Mesenchymal stem cell (in vitro differentiated cells and primary cell): ENCODE measurements around the gene PRICKLE2.

Experiments used
- DNase-seq: peaks from one replicate; pipeline ENCODE4 v3.0.0-alpha.2; 2013
- H2AFZ ChIP-seq: one replicate; pipeline ENCODE4 v1.6.1; 2013; ENCODE audit warnings: low read depth, mild to moderate bottlenecking, control low read depth, inconsistent platforms, low read length, moderate library complexity
- H2AK5ac ChIP-seq: 2 replicates; pipeline ENCODE4 v1.6.1; 2013; ENCODE audit warnings: low read length, moderate library complexity, mild to moderate bottlenecking, inconsistent platforms; ENCODE audit not compliant: severe bottlenecking
- H2BK120ac ChIP-seq: one replicate; pipeline ENCODE4 v1.6.1; 2013; ENCODE audit warnings: low read depth, mild to moderate bottlenecking, inconsistent platforms, low read length, moderate library complexity
- H2BK12ac ChIP-seq, 2 experiments: one replicate each; pipeline ENCODE4 v1.6.1; 2013; ENCODE audit warnings: inconsistent platforms in 2 of 2, low read length in 2 of 2, mild to moderate bottlenecking in 2 of 2, moderate library complexity in 2 of 2, control low read depth in 1 of 2
- H2BK15ac ChIP-seq: one replicate; pipeline ENCODE4 v1.6.1; 2013; ENCODE audit warnings: mild to moderate bottlenecking, low read depth, inconsistent platforms; ENCODE audit not compliant: poor library complexity, severe bottlenecking
- H2BK5ac ChIP-seq: 2 replicates; pipeline ENCODE4 v1.6.1; 2013; ENCODE audit warnings: low read depth, mild to moderate bottlenecking, low read length, control low read depth, inconsistent platforms; ENCODE audit not compliant: poor library complexity, severe bottlenecking
- H3K14ac ChIP-seq, 2 experiments: one replicate each; pipeline ENCODE4 v1.6.1; 2013; ENCODE audit warnings: inconsistent platforms in 2 of 2, low read length in 2 of 2, control low read depth in 1 of 2, mild to moderate bottlenecking in 1 of 2, moderate library complexity in 1 of 2
- H3K18ac ChIP-seq, 2 experiments: one replicate each; pipeline ENCODE4 v1.6.1; 2013; ENCODE audit warnings: inconsistent platforms in 2 of 2, low read length in 2 of 2, control low read depth in 1 of 2, low read depth in 1 of 2, mild to moderate bottlenecking in 1 of 2
- H3K23ac ChIP-seq, 2 experiments: one replicate each; pipeline ENCODE4 v1.6.1; 2013; ENCODE audit warnings: inconsistent platforms in 2 of 2, low read length in 2 of 2, mild to moderate bottlenecking in 2 of 2, moderate library complexity in 2 of 2, control low read depth in 1 of 2
- H3K27ac ChIP-seq: 2 replicates; pipeline ENCODE4 v1.5.1; 2013; ENCODE audit warnings: mild to moderate bottlenecking, moderate library complexity, low read length, control low read depth, inconsistent platforms; ENCODE audit not compliant: poor library complexity, severe bottlenecking
- H3K27me3 ChIP-seq, 2 experiments: 2 replicates each; pipeline versions ENCODE4 v1.6.1 to v1.7.0; 2013; ENCODE audit warnings: low read length in 2 of 2, mild to moderate bottlenecking in 2 of 2, moderate library complexity in 2 of 2, control low read depth in 1 of 2, inconsistent platforms in 1 of 2; ENCODE audit not compliant: control insufficient read depth in 1 of 2, insufficient read depth in 1 of 2
- H3K36me3 ChIP-seq, 2 experiments: 2 replicates each; pipeline versions ENCODE4 v1.6.1 to v1.7.0; 2013; ENCODE audit warnings: low read length in 2 of 2, control low read depth in 1 of 2, inconsistent platforms in 1 of 2, low read depth in 1 of 2, mild to moderate bottlenecking in 1 of 2; ENCODE audit not compliant: insufficient read depth in 2 of 2, control insufficient read depth in 1 of 2
- H3K4ac ChIP-seq, 2 experiments: one replicate each; pipeline ENCODE4 v1.6.1; 2013; ENCODE audit warnings: inconsistent platforms in 2 of 2, low read length in 2 of 2, mild to moderate bottlenecking in 2 of 2, moderate library complexity in 2 of 2, control low read depth in 1 of 2, low read depth in 1 of 2
- H3K4me1 ChIP-seq: 2 replicates; pipeline ENCODE4 v1.6.1; 2013; ENCODE audit warnings: low read depth, low read length, control low read depth; ENCODE audit not compliant: control insufficient read depth, insufficient read depth
- H3K4me2 ChIP-seq: 2 replicates; pipeline ENCODE4 v1.6.1; 2013; ENCODE audit warnings: low read length, mild to moderate bottlenecking, inconsistent platforms; ENCODE audit not compliant: poor library complexity, severe bottlenecking
- H3K4me3 ChIP-seq, 2 experiments: 2 replicates each; pipeline versions ENCODE4 v1.5.1 to v1.7.0; 2013; ENCODE audit warnings: low read length in 2 of 2, mild to moderate bottlenecking in 2 of 2, control low read depth in 1 of 2, low read depth in 1 of 2; ENCODE audit not compliant: insufficient read depth in 1 of 2
- H3K79me1 ChIP-seq: replicated peaks from 2 replicates; pipeline ENCODE4 v1.6.1; 2013; ENCODE audit warnings: mild to moderate bottlenecking, control low read depth, low read length, inconsistent platforms; ENCODE audit not compliant: poor library complexity, severe bottlenecking
- H3K9ac ChIP-seq: 2 replicates; pipeline ENCODE4 v1.7.0; 2013; ENCODE audit warnings: mild to moderate bottlenecking, low read length, moderate library complexity
- H3K9me3 ChIP-seq: 2 replicates; pipeline ENCODE4 v1.7.0; 2013; ENCODE audit warnings: mild to moderate bottlenecking, low read length; ENCODE audit not compliant: control insufficient read depth
- H4K8ac ChIP-seq: one replicate; pipeline ENCODE4 v1.6.1; 2013; ENCODE audit warnings: inconsistent platforms, mild to moderate bottlenecking, low read length, moderate library complexity
- H4K91ac ChIP-seq: one replicate; pipeline ENCODE4 v1.6.1; 2013; ENCODE audit warnings: mild to moderate bottlenecking, low read length, inconsistent platforms
- WGBS: methylation state at CpG from one replicate; pipeline ENCODE4 v1.1.7; 2013; ENCODE audit warnings: mixed read lengths; 5-methylcytosine and 5-hydroxymethylcytosine counted together

PRICKLE2 gene

GRCh38 chr3:64152086-64152485 lies 73.2 kb downstream of the PRICKLE2 start:
- no peak overlapping the region for H3K4me2 ChIP-seq
- WGBS = 100% methylated on average over 2 of the region's 2 CpGs
- H3K27ac ChIP-seq = no peak overlapping the region
- H2BK12ac ChIP-seq = no peak overlapping the region
- H3K23ac ChIP-seq = no peak overlapping the region
- no peak overlapping the region for H2BK15ac ChIP-seq
- peak; percentile 75 for DNase-seq
- peaks cover 21% of the 10 kb centered on the region for H3K4me1 ChIP-seq
- no peak overlapping the region for H4K8ac ChIP-seq
- no peaks in the 10 kb centered on the region for H3K9me3 ChIP-seq
- no peak overlapping the region for H2AFZ ChIP-seq
- no peak overlapping the region for H3K4ac ChIP-seq
- peak overlapping the region; percentile 80 for H3K9ac ChIP-seq
- H2BK5ac ChIP-seq = no peak overlapping the region
- no peak overlapping the region for H3K4me3 ChIP-seq
- no peak overlapping the region for H3K14ac ChIP-seq
- H2BK120ac ChIP-seq = no peak overlapping the region
- no peak overlapping the region for H3K18ac ChIP-seq
- H3K79me1 ChIP-seq = peaks cover 39% of the 10 kb centered on the region
- no peaks in the 10 kb centered on the region for H3K27me3 ChIP-seq
- no peak overlapping the region for H2AK5ac ChIP-seq
- no peak overlapping the region for H4K91ac ChIP-seq
- H3K36me3 ChIP-seq = peaks cover 44 to 92% of the 10 kb centered on the region in 2 experiments

DNA sequence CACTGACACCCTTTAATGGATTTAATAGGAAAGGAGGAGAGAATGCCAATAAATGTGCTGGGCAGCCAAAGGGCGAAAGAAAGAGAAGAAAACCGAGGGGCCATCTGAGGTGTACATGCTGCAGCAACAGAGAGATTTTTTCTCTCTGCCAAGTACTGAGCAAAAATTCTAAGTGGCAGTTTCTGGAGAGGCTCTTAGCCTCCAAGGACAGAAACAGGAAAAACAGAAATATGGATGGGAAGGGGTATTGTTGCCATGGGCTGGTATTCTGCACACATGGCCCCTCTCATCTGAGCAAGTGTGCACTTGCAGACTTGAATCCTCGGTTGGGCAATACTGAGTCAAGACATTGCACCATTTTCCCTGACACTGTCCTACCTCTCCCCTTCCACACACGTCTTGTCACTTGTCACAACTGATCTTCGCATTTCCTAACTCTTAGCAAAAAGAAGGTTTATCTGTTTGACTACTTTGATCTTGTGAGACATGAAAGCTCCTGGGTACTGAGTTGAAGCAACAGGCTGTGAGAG lies 73.9 kb downstream of the PRICKLE2 start:
- Histone ChIP-seq H3K36me3 (peaks cover 46 to 91% of the 10 kb centered on the region in 2 experiments), H3K4ac (peak overlapping the region in 1 of 2 experiments; percentile 61)
- peak; percentile 83 for DNase-seq

DNA sequence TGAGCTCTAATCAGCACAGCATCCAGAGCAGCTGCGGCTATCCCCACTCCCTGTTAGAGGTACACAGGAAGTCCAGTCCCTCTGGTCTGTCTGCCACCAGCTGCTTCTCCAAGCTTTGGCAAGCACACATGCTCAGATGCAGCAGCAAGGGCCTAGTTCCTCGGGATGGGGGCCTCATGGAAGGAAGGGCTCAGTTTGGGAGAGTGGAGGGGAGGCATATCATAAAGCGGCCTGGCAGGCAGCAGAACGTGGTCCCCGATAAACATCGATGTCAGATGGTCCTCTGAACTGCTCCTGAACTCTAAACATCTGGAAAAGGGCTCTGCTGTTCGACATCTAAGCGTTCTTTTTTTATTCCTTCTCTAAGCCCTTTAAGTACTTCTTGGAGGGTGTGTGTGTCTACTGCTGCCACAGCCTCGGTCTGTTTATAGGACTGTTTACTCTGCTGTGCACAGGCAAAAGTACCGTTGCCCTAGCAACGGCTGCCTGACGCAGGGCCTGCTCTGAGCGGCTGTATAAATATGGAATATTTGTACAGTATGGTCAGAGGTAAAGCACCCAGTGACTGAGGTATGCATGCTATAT lies 74.6 kb downstream of the PRICKLE2 start:
- Histone ChIP-seq H3K23ac (peak overlapping the region in 1 of 2 experiments; percentile 3), H3K14ac (peak overlapping the region in 1 of 2 experiments; percentile 11), H3K79me1 (peaks cover 43% of the 10 kb centered on the region), H3K27me3 (no peaks in the 10 kb centered on the region), H3K9ac (peak overlapping the region; percentile 80), H3K27ac (peak overlapping the region; percentile 67), H3K4me3 (no peak overlapping the region), H4K91ac (peak overlapping the region; percentile 84), H2BK5ac (no peak overlapping the region), H4K8ac (peak overlapping the region; percentile 85), H2AFZ (no peak overlapping the region), H3K4me2 (no peak overlapping the region), H3K4ac (peak overlapping the region; percentile 1 to 9), H3K9me3 (no peaks in the 10 kb centered on the region), H2BK12ac (peak overlapping the region; percentile 9 to 90), H2BK15ac (no peak overlapping the region), H2BK120ac (no peak overlapping the region), H3K18ac (peak overlapping the region; percentile 81 to 83), H3K36me3 (peaks cover 52 to 91% of the 10 kb centered on the region in 2 experiments), H2AK5ac (peak overlapping the region; percentile 54), H3K4me1 (peaks cover 21% of the 10 kb centered on the region)
- peak; percentile 99 for DNase-seq
- whole genome bisulfite sequencing = 5% methylated on average over 11 of the region's 13 CpGs

More for the DNA sequence above, 73.9 kb downstream of the PRICKLE2 start:
- no peak overlapping the region for H4K91ac ChIP-seq
- H3K14ac ChIP-seq = peak overlapping the region in 1 of 2 experiments; percentile 53
- peak overlapping the region; percentile 39 for H3K27ac ChIP-seq
- no peaks in the 10 kb centered on the region for H3K9me3 ChIP-seq
- no peak overlapping the region for H3K4me3 ChIP-seq
- H2BK120ac ChIP-seq = no peak overlapping the region
- H3K4me1 ChIP-seq = peaks cover 21% of the 10 kb centered on the region
- WGBS = 79% methylated on average over 4 of the region's 5 CpGs
- H3K79me1 ChIP-seq = peaks cover 39% of the 10 kb centered on the region
- no peak overlapping the region for H2BK5ac ChIP-seq
- H3K4me2 ChIP-seq = no peak overlapping the region
- H3K23ac ChIP-seq = no peak overlapping the region
- peak overlapping the region; percentile 72 to 78 for H3K18ac ChIP-seq
- H2BK12ac ChIP-seq = peak overlapping the region in 1 of 2 experiments; percentile 28
- no peaks in the 10 kb centered on the region for H3K27me3 ChIP-seq
- H2BK15ac ChIP-seq = no peak overlapping the region
- H2AK5ac ChIP-seq = peak overlapping the region; percentile 46
- H4K8ac ChIP-seq = peak overlapping the region; percentile 7
- H2AFZ ChIP-seq = no peak overlapping the region
- H3K9ac ChIP-seq = peak overlapping the region; percentile 80

GRCh38 chr3:64149886-64150285 lies 75.4 kb downstream of the PRICKLE2 start:
- Histone ChIP-seq H4K91ac (no peak overlapping the region), H3K4ac (peak overlapping the region in 1 of 2 experiments; percentile 12), H3K4me2 (no peak overlapping the region), H3K79me1 (peaks cover 44% of the 10 kb centered on the region), H2BK5ac (no peak overlapping the region), H2BK12ac (peak overlapping the region; percentile 12 to 81), H3K27me3 (no peaks in the 10 kb centered on the region), H2BK15ac (no peak overlapping the region), H4K8ac (no peak overlapping the region), H3K23ac (no peak overlapping the region), H3K4me1 (peaks cover 21% of the 10 kb centered on the region), H2BK120ac (no peak overlapping the region), H3K27ac (peak overlapping the region; percentile 51), H3K36me3 (peaks cover 58 to 88% of the 10 kb centered on the region in 2 experiments), H2AK5ac (no peak overlapping the region), H3K9me3 (no peaks in the 10 kb centered on the region), H3K4me3 (no peak overlapping the region), H2AFZ (no peak overlapping the region), H3K9ac (no peak overlapping the region), H3K18ac (peak overlapping the region; percentile 7 to 61), H3K14ac (peak overlapping the region in 1 of 2 experiments; percentile 79)
- no peak for DNase-seq
- WGBS = 82% methylated on average over 5 of the region's 6 CpGs
